ENCODE data around the gene TLR9.

DNA sequence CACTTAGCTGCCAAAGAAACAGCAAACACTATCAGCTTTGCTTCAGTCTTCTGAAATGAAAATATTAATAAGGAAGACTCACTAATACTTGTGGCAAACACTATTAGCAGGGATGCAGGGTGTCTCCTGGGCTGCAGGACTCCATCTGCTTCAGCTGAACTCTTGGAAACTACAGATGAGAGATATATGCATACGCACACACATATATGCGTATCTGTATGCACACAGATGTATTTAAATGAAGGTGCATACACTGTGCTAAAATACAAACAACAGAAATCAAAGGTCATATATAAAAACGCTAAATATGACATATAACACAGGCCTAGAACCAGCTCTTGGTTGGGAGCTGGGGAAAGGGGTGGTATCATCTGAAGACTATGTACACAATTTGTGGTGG is 30.7 kb upstream of the TLR9 start:
- TF ChIP-seq, protein P1, sequence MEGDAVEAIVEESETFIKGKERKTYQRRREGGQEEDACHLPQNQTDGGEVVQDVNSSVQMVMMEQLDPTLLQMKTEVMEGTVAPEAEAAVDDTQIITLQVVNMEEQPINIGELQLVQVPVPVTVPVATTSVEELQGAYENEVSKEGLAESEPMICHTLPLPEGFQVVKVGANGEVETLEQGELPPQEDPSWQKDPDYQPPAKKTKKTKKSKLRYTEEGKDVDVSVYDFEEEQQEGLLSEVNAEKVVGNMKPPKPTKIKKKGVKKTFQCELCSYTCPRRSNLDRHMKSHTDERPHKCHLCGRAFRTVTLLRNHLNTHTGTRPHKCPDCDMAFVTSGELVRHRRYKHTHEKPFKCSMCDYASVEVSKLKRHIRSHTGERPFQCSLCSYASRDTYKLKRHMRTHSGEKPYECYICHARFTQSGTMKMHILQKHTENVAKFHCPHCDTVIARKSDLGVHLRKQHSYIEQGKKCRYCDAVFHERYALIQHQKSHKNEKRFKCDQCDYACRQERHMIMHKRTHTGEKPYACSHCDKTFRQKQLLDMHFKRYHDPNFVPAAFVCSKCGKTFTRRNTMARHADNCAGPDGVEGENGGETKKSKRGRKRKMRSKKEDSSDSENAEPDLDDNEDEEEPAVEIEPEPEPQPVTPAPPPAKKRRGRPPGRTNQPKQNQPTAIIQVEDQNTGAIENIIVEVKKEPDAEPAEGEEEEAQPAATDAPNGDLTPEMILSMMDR (IDR thresholded peaks at IDR 0.05), result no peak
- no peak for TF ChIP-seq POLR2A (IDR thresholded peaks at IDR 0.05)

All from lower leg skin (tissue), 3 donors.